Measurements from ENCODE around the gene PTPRJ.

- no peak for TF ChIP-seq POLR2A (IDR thresholded peaks at IDR 0.05)
- no peak for TF ChIP-seq CTCF (IDR thresholded peaks at IDR 0.05 in 8 of 11, conservative IDR thresholded peaks at IDR 0.05 in 3 of 11)
Observed at GRCh38 chr11:47987310-47987709, 7.0 kb downstream of the PTPRJ start.
